ENCODE data around the gene REX1BD. TPM values are rescaled to one million over a fixed set of nuclear protein-coding genes. Genes with fewer than 3 reads are reported as not detected.

REX1BD gene
- total RNA-seq, 1 donor from 2014 or later = 54.3 TPM

DNA sequence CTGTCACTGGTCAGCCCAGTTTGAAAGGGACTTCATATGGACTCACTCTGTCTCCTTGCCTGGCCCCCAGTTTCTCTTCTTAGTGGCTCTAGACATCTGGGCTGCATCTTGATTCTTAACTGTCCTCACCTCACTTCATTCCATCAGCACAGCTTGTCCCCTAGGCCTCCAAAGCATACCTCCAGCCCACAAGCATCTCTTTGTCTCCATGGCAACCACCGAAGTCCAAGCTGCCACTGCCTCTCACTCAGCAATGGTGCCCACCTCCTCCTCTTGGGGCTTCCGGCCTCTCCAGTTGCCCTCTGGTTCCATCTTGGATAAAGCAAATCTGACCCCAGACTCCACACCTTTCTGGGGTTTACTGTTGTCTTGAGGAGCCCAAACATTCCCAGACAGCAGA is 38.3 kb downstream of the REX1BD start:
- Mint-ChIP-seq H3K4me3 (ENCODE audit: unreplicated experiment) (peak overlapping the region; percentile 46), H3K27me3 (ENCODE audit: unreplicated experiment) (no peaks in the 10 kb centered on the region), H3K36me3 (ENCODE audit: unreplicated experiment) (no peaks in the 10 kb centered on the region), H3K27ac (ENCODE audit: unreplicated experiment) (no peak overlapping the region), H3K9me3 (ENCODE audit: unreplicated experiment) (peaks cover 10% of the 10 kb centered on the region), H3K4me1 (ENCODE audit: low read depth, unreplicated experiment) (peaks cover 7% of the 10 kb centered on the region)
- TF ChIP-seq, protein P1, sequence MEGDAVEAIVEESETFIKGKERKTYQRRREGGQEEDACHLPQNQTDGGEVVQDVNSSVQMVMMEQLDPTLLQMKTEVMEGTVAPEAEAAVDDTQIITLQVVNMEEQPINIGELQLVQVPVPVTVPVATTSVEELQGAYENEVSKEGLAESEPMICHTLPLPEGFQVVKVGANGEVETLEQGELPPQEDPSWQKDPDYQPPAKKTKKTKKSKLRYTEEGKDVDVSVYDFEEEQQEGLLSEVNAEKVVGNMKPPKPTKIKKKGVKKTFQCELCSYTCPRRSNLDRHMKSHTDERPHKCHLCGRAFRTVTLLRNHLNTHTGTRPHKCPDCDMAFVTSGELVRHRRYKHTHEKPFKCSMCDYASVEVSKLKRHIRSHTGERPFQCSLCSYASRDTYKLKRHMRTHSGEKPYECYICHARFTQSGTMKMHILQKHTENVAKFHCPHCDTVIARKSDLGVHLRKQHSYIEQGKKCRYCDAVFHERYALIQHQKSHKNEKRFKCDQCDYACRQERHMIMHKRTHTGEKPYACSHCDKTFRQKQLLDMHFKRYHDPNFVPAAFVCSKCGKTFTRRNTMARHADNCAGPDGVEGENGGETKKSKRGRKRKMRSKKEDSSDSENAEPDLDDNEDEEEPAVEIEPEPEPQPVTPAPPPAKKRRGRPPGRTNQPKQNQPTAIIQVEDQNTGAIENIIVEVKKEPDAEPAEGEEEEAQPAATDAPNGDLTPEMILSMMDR (IDR thresholded peaks at IDR 0.05; ENCODE audit: partially characterized antibody, unreplicated experiment) = no peak
- no peak for DNase-seq

DNA sequence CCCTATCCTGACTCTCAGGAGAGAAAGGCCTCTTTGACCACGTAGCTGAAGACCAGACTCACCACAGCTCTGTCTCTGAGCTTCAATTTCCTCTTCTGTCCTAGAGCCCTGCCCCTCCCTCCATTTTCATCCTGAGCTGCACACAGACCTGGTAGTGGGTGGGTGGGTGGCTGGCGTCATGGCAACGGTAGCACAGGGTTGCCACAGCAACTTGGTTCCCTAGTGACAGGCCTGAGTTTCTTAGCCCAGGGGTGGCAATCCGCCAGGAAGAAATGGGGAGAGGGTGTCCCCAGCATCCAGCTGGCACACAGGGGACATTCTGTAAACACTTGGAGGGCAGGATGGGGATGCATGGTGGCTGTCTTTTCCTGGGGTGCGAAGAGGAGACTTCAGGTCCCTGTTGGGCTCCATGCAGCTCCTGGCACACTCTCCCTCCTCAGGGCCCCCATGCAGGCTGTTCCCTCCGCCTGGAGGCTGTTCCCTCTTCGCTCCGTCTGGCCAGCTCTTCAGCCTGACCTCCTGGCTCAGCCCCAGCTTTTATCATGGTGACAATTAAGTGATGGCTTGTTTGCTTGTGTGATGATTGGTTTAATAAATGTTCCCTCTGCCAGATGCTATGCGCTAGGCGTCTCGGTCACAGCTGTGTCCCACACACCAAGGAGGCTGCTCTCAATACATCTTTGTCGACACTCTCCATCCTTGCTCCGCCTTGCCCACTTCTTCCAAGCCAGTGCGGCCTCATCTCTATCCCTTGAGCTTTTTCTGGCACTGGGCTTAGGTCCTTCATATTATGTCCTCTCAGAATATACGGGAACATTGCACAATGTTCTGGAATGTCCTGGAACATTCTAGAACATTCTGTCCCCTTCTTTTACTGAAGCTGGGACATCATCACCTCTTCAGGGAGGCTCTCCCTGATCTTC is 40.8 kb downstream of the REX1BD start:
- Mint-ChIP-seq H3K36me3 (ENCODE audit: unreplicated experiment) (no peaks in the 10 kb centered on the region), H3K4me1 (ENCODE audit: low read depth, unreplicated experiment) (peaks cover 15% of the 10 kb centered on the region), H3K27me3 (ENCODE audit: unreplicated experiment) (peaks cover 7% of the 10 kb centered on the region), H3K27ac (ENCODE audit: unreplicated experiment) (peak overlapping the region; percentile 46), H3K9me3 (ENCODE audit: unreplicated experiment) (peaks cover 20% of the 10 kb centered on the region), H3K4me3 (ENCODE audit: unreplicated experiment) (no peak overlapping the region)
- TF ChIP-seq, protein P1 (IDR thresholded peaks at IDR 0.05; ENCODE audit: partially characterized antibody, unreplicated experiment) = no peak
- DNase-seq = no peak

DNA sequence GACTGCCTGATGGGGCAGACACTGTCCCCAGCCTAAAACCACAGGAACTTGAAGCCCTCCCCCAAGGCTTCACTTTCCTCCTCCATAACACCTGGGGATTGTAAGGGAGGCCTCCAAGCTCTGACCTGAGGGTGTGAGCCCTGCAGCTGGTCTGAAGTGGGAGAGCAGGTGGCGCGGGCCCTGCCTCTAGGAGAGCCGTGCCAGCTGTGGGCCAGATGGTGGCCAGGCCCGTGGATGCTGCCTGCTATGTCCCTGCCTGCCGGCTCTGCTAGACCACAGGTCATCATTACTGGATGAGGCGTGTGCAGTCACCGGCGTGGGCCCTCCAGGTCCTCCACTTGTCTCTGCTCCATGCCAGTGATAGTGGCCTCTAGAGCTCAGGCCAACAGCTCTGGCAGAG is 44.7 kb downstream of the REX1BD start:
- peaks cover 18% of the 10 kb centered on the region for H3K27me3 Mint-ChIP-seq (ENCODE audit: unreplicated experiment)
- peaks cover 27% of the 10 kb centered on the region for H3K4me1 Mint-ChIP-seq (ENCODE audit: low read depth, unreplicated experiment)
- peak overlapping the region; percentile 71 for H3K4me3 Mint-ChIP-seq (ENCODE audit: unreplicated experiment)
- DNase-seq = peak; percentile 70
- H3K9me3 Mint-ChIP-seq (ENCODE audit: unreplicated experiment) = peaks cover 28% of the 10 kb centered on the region
- peak overlapping the region; percentile 95 for H3K27ac Mint-ChIP-seq (ENCODE audit: unreplicated experiment)
- TF ChIP-seq, protein P1 (IDR thresholded peaks at IDR 0.05; ENCODE audit: partially characterized antibody, unreplicated experiment) = no peak
- H3K36me3 Mint-ChIP-seq (ENCODE audit: unreplicated experiment) = no peaks in the 10 kb centered on the region

DNA sequence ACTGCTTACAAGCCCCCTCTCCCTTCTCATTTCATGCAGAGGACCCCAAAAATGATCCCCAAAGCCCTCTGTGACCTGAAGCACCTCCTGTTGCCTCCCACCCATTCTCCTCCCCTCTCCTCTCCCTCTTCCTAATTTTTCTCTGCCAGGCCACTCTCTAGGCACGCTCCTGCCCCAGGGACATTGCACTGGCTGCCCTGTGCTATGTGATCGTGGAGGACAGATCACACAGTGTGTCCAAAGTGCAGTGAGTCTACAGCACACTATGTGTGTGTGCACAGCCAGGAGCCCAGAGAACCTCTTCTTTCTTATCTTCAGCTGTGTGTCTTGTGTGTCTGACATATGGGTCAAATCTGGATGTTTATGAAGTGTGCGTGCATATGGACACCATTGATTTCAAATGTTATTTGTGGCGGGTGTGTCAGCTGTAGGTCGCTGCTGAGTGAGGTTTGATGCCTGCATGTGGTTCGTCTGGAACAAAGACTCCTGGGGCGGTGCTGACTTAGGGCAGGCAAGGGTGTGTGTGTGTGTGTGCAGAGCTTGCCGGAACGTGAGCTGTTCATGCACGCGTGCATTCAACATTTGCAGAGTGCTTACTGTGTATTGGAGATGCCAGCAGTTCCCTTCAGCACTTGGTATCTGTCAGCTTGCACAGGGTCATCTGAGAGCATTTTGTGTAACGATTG is 46.2 kb downstream of the REX1BD start:
- Mint-ChIP-seq H3K27ac (ENCODE audit: unreplicated experiment) (peak overlapping the region; percentile 98), H3K4me3 (ENCODE audit: unreplicated experiment) (peak overlapping the region; percentile 48)
- no peak for DNase-seq

More for the DNA sequence above, 46.2 kb downstream of the REX1BD start:
- Mint-ChIP-seq H3K9me3 (ENCODE audit: unreplicated experiment) (peaks cover 24% of the 10 kb centered on the region), H3K4me1 (ENCODE audit: low read depth, unreplicated experiment) (peaks cover 24% of the 10 kb centered on the region), H3K36me3 (ENCODE audit: unreplicated experiment) (no peaks in the 10 kb centered on the region), H3K27me3 (ENCODE audit: unreplicated experiment) (peaks cover 18% of the 10 kb centered on the region)
- TF ChIP-seq, protein P1 (IDR thresholded peaks at IDR 0.05; ENCODE audit: partially characterized antibody, unreplicated experiment) = no peak

Data from glutamatergic neuron (in vitro differentiated cells).